ENCODE data around the gene NAXD. TPM values are rescaled to one million over a fixed set of nuclear protein-coding genes. Genes with fewer than 3 reads are reported as not detected.

Gene NAXD
- total RNA-seq, 1 donor from 2014 or later: 23.7 TPM

- DNase-seq (ENCODE audit: low spot score): peak; percentile 75
- intact Hi-C loops (cut with DNase I): no loop called here
Observed at GRCh38 chr13:110640591-110641029, 25.3 kb downstream of the NAXD start.

- DNase-seq (ENCODE audit: low spot score): no peak
- intact Hi-C loops (cut with DNase I): no loop called here
Observed at GRCh38 chr13:110641055-110642015, 26.0 kb downstream of the NAXD start.

- no peak for DNase-seq (ENCODE audit: low spot score)
- intact Hi-C loops (cut with DNase I): no loop called here
Observed at GRCh38 chr13:110642291-110642981, 27.1 kb downstream of the NAXD start.

- no peak for DNase-seq (ENCODE audit: low spot score)
- intact Hi-C loops (cut with DNase I): no loop called here
Observed at GRCh38 chr13:110643324-110643723, 28.0 kb downstream of the NAXD start.

GRCh38 chr13:110643768-110644421, 28.6 kb downstream of the NAXD start:
- intact Hi-C loops (cut with DNase I): no loop called here
- DNase-seq (ENCODE audit: low spot score): no peak

- DNase-seq (ENCODE audit: low spot score): peak; percentile 75
- intact Hi-C loops (cut with DNase I): no loop called here
Observed at GRCh38 chr13:110644892-110645521, 29.7 kb downstream of the NAXD start.

- DNase-seq (ENCODE audit: low spot score): no peak
- intact Hi-C loops (cut with DNase I): no loop called here
Observed at GRCh38 chr13:110645750-110646149, 30.4 kb downstream of the NAXD start.

- DNase-seq (ENCODE audit: low spot score): no peak
Observed at GRCh38 chr13:110646442-110647364, 31.4 kb downstream of the NAXD start.

GRCh38 chr13:110647365-110647737, 32.0 kb downstream of the NAXD start:
- intact Hi-C loops (cut with DNase I): no loop called here
- DNase-seq (ENCODE audit: low spot score): no peak

More at GRCh38 chr13:110646442-110647364, 31.4 kb downstream of the NAXD start:
- intact Hi-C loops (cut with DNase I): no loop called here

- no peak for DNase-seq (ENCODE audit: low spot score)
- intact Hi-C loops (cut with DNase I): no loop called here
Observed at GRCh38 chr13:110648146-110648819, 32.9 kb downstream of the NAXD start.

GRCh38 chr13:110648848-110649421, 33.6 kb downstream of the NAXD start:
- intact Hi-C loops (cut with DNase I): no loop called here
- no peak for DNase-seq (ENCODE audit: low spot score)

- intact Hi-C loops (cut with DNase I): no loop called here
- DNase-seq (ENCODE audit: low spot score): no peak
Observed at GRCh38 chr13:110649551-110649950, 34.2 kb downstream of the NAXD start.

GRCh38 chr13:110650436-110650835, 35.1 kb downstream of the NAXD start:
- no peak for DNase-seq (ENCODE audit: low spot score)
- intact Hi-C loops (cut with DNase I): no loop called here

GRCh38 chr13:110651271-110651670, 35.9 kb downstream of the NAXD start:
- DNase-seq (ENCODE audit: low spot score): no peak
- intact Hi-C loops (cut with DNase I): no loop called here

- intact Hi-C loops (cut with DNase I): no loop called here
- DNase-seq (ENCODE audit: low spot score): no peak
Observed at GRCh38 chr13:110651726-110652230, 36.4 kb downstream of the NAXD start.

GRCh38 chr13:110652231-110652730, 36.9 kb downstream of the NAXD start:
- intact Hi-C loops (cut with DNase I): no loop called here
- DNase-seq (ENCODE audit: low spot score): no peak

GRCh38 chr13:110652764-110653163, 37.4 kb downstream of the NAXD start:
- intact Hi-C loops (cut with DNase I): no loop called here
- no peak for DNase-seq (ENCODE audit: low spot score)
